ENCODE results near the gene CD1D. TPM values are rescaled to one million over a fixed set of nuclear protein-coding genes. Genes with fewer than 3 reads are reported as not detected.
A peak's percentile ranks its signal among the peaks of the same experiment; 100 is the strongest.

Gene CD1D
- total RNA-seq, 6 experiments from 2014 or later: 5.4 to 8.9 (median 7.1) TPM

DNA sequence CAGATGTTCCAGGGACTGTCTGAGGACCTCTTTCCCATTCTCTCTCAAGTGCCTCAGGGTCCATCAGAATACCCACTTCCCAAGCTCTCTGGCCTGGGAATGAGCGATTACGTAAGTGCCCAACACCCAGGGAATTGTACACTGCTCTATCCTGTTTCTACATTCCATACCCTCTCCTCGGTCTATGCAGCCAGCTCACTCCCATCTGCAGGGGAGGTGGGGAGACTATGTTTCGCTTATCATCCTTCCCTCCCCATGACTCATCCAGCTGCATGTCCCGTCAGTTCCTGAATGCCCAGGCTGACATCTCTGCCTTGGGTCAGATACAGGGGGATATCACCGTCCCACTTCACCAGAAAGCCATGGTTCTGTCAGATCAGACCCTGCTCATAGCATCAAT is 34.5 kb upstream of the CD1D start:
- Histone ChIP-seq H3K4me1 (peaks cover 0 to 9% (median 6%) of the 10 kb centered on the region in 4 donors), H3K36me3 (no peaks in the 10 kb centered on the region), H3K27me3 (no peaks in the 10 kb centered on the region), H3K4me3 (no peak overlapping the region), H3K9me3 (no peaks in the 10 kb centered on the region), H3K27ac (no peak overlapping the region)
- TF ChIP-seq, protein P1, sequence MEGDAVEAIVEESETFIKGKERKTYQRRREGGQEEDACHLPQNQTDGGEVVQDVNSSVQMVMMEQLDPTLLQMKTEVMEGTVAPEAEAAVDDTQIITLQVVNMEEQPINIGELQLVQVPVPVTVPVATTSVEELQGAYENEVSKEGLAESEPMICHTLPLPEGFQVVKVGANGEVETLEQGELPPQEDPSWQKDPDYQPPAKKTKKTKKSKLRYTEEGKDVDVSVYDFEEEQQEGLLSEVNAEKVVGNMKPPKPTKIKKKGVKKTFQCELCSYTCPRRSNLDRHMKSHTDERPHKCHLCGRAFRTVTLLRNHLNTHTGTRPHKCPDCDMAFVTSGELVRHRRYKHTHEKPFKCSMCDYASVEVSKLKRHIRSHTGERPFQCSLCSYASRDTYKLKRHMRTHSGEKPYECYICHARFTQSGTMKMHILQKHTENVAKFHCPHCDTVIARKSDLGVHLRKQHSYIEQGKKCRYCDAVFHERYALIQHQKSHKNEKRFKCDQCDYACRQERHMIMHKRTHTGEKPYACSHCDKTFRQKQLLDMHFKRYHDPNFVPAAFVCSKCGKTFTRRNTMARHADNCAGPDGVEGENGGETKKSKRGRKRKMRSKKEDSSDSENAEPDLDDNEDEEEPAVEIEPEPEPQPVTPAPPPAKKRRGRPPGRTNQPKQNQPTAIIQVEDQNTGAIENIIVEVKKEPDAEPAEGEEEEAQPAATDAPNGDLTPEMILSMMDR (IDR thresholded peaks at IDR 0.05): no peak
- no peak for TF ChIP-seq POLR2A (IDR thresholded peaks at IDR 0.05)
- WGBS (ENCODE audit: insufficient coverage, low coverage, low lambda C conversion rate, missing lambda C conversion rate): 100% methylated on average over 1 of the region's 6 CpGs
- ATAC-seq (no peak), DNase-seq (no peak)
- intact Hi-C loops (cut with DNase I): no loop called here

- DNase-seq: no peak
- intact Hi-C loops (cut with DNase I): no loop called here
- no peak overlapping the region for H3K4me3 ChIP-seq
- H3K27ac ChIP-seq: no peak overlapping the region
- H3K9me3 ChIP-seq: no peaks in the 10 kb centered on the region
- no peaks in the 10 kb centered on the region for H3K36me3 ChIP-seq
- 80% methylated on average over 2 of the region's 2 CpGs for WGBS (ENCODE audit: insufficient coverage, low coverage, low lambda C conversion rate, missing lambda C conversion rate)
- no peak for ATAC-seq
- H3K27me3 ChIP-seq: no peaks in the 10 kb centered on the region
- no peak for TF ChIP-seq POLR2A (IDR thresholded peaks at IDR 0.05)
- TF ChIP-seq, protein P1 (IDR thresholded peaks at IDR 0.05): no peak
- H3K4me1 ChIP-seq: peaks cover 0 to 9% (median 6%) of the 10 kb centered on the region in 4 donors
Observed at GRCh38 chr1:158146739-158147138, 34.0 kb upstream of the CD1D start.

DNA sequence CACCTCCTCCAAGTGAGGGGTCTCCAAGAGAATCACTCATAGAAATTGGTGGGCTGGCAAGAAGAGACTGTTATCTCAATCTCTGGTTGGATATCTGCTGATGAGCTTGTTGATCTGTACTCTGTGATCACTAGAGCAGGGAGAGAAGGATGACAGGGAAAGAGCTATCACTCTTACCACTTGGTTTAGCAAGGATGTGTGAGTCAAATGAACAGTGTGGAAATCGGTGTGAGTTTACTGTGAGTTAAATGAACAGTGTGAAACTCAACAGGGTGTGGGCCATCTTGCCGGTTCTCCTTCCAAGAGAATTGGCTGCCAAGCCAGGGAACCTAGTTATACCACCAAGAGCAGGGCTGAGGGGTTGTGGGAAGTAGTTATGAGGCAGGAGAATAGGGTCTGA is 33.3 kb upstream of the CD1D start:
- Histone ChIP-seq H3K36me3 (no peaks in the 10 kb centered on the region), H3K9me3 (no peaks in the 10 kb centered on the region), H3K4me3 (no peak overlapping the region), H3K27me3 (no peaks in the 10 kb centered on the region), H3K27ac (no peak overlapping the region), H3K4me1 (peaks cover 0 to 9% (median 6%) of the 10 kb centered on the region in 4 donors)
- ATAC-seq (no peak), DNase-seq (no peak)
- TF ChIP-seq, protein P1 (IDR thresholded peaks at IDR 0.05): no peak
- TF ChIP-seq POLR2A (IDR thresholded peaks at IDR 0.05): no peak
- intact Hi-C loops (cut with DNase I): no loop called here
- WGBS (ENCODE audit: insufficient coverage, low coverage, low lambda C conversion rate, missing lambda C conversion rate): 55% methylated on average over 2 of the region's 2 CpGs

GRCh38 chr1:158147869-158148268 is 32.8 kb upstream of the CD1D start:
- ATAC-seq: peak in 1 of 4 donors; percentile 28
- Histone ChIP-seq H3K9me3 (no peaks in the 10 kb centered on the region), H3K4me1 (peaks cover 0 to 9% (median 6%) of the 10 kb centered on the region in 4 donors), H3K27me3 (no peaks in the 10 kb centered on the region), H3K27ac (no peak overlapping the region), H3K36me3 (no peaks in the 10 kb centered on the region), H3K4me3 (no peak overlapping the region)
- no peak for DNase-seq
- 58% methylated on average over 2 of the region's 3 CpGs for WGBS (ENCODE audit: insufficient coverage, low coverage, low lambda C conversion rate, missing lambda C conversion rate)
- TF ChIP-seq, protein P1 (IDR thresholded peaks at IDR 0.05): no peak
- TF ChIP-seq POLR2A (IDR thresholded peaks at IDR 0.05): peak; percentile 32
- intact Hi-C loops (cut with DNase I): no loop called here

- no peaks in the 10 kb centered on the region for H3K27me3 ChIP-seq
- DNase-seq (no peak), ATAC-seq (peak in 1 of 4 donors; percentile 26)
- peaks cover 0 to 9% (median 6%) of the 10 kb centered on the region in 4 donors for H3K4me1 ChIP-seq
- H3K36me3 ChIP-seq: no peaks in the 10 kb centered on the region
- TF ChIP-seq POLR2A (IDR thresholded peaks at IDR 0.05): no peak
- TF ChIP-seq, protein P1 (IDR thresholded peaks at IDR 0.05): no peak
- no peak overlapping the region for H3K27ac ChIP-seq
- intact Hi-C loops (cut with DNase I): no loop called here
- 43% methylated on average over 1 of the region's 1 CpG for WGBS (ENCODE audit: insufficient coverage, low coverage, low lambda C conversion rate, missing lambda C conversion rate)
- no peaks in the 10 kb centered on the region for H3K9me3 ChIP-seq
- no peak overlapping the region for H3K4me3 ChIP-seq
Observed at GRCh38 chr1:158148468-158148867, 32.2 kb upstream of the CD1D start.

Data from right lobe of liver (tissue), 6 donors.